ENCODE results near the gene CAPN8. TPM values are rescaled to one million over a fixed set of nuclear protein-coding genes. Genes with fewer than 3 reads are reported as not detected.

The CAPN8 gene
- total RNA-seq, 1 donor, result not detected

DNA sequence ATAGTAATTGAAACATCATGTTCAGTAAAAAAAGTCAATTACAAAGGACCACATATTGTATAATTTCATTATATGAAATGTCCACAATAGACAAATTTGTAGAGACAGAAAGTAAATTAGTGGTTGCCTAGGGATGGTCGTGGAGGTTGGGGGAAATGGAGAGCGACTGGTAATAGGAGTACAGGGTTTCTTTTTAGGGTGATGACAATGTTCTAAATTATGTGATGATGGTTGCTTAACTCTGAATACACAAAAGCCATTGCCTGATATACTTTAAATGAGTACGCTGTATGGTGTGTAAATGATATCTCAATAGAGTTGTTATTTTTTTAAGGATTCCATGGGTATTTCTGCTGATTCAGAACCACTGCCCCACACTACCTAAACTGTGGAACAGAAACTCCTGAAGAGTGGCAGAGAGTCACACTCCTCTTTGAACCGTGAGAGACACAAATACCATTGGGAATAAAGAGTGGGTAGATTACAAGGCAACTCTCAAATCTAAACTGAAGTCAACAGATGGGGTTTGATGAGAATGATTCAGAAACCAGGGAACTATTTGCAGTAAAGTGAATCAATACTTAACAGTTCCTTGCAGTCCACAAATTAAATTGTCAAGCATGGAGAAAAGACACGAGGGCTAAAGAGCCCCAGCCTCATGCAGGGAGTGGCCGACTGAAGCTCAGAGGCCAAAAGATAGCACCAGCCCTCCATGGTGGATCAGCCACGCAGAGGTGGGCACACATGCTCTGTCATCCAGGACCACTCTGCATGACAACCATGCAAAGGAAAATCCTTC is 118.0 kb downstream of the CAPN8 start:
- H3K4me3 ChIP-seq (ENCODE audit: low read depth, low read length), result no peak overlapping the region
- DNase-seq (ENCODE audit: low read depth), result no peak
- no peak for TF ChIP-seq CTCF (IDR thresholded peaks at IDR 0.05; ENCODE audit: insufficient read depth, low read length)

DNA sequence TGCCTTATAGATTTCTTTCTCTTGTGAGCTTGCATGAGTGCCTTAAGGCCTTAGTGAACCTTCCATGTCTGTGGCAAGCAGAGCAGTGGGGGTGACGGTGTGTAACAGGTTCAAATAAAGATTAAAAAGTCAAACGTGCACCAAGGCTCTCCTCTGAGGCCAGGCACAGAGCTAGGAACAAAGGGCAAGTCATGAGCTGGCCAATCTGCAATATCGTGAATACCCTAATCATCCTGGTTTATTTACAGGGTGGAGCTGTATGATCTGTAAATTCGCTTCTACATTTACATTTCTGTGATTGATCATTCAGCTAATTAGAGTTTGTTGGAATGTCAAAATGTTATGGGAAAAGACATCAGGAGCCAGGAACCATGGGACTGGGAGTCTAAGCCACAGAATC is 120.2 kb downstream of the CAPN8 start:
- no peak for TF ChIP-seq CTCF (IDR thresholded peaks at IDR 0.05; ENCODE audit: insufficient read depth, low read length)
- no peak for DNase-seq (ENCODE audit: low read depth)
- no peak overlapping the region for H3K4me3 ChIP-seq (ENCODE audit: low read depth, low read length)

GRCh38 chr1:223543560-223543959 is 121.9 kb downstream of the CAPN8 start:
- H3K4me3 ChIP-seq (ENCODE audit: low read depth, low read length), result no peak overlapping the region
- TF ChIP-seq CTCF (IDR thresholded peaks at IDR 0.05; ENCODE audit: insufficient read depth, low read length), result no peak
- DNase-seq (ENCODE audit: low read depth), result no peak

DNA sequence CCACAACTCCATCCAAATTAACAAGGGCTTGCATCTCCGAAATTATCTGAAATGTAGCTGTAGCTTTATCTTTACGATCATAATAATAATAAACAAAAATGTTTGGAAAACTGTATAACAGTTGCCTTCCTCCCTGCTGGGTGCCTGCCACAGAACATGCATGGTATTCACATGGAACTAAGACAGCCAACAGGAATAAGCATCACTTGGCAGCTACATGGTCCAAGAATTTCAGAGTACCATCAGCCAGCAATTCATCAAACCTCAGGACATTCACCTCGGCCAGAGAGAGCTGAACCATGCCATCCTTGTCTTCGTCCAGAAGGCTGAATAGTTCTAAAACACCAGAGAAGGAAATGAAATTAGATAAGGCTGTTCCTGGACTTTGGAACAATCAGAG is 122.7 kb downstream of the CAPN8 start:
- no peak overlapping the region for H3K4me3 ChIP-seq (ENCODE audit: low read depth, low read length)
- DNase-seq (ENCODE audit: low read depth), result no peak
- no peak for TF ChIP-seq CTCF (IDR thresholded peaks at IDR 0.05; ENCODE audit: insufficient read depth, low read length)

GRCh38 chr1:223540485-223541106 is 124.9 kb downstream of the CAPN8 start:
- no peak for TF ChIP-seq CTCF (IDR thresholded peaks at IDR 0.05; ENCODE audit: insufficient read depth, low read length)
- DNase-seq (ENCODE audit: low read depth), result no peak
- H3K4me3 ChIP-seq (ENCODE audit: low read depth, low read length), result no peak overlapping the region

DNA sequence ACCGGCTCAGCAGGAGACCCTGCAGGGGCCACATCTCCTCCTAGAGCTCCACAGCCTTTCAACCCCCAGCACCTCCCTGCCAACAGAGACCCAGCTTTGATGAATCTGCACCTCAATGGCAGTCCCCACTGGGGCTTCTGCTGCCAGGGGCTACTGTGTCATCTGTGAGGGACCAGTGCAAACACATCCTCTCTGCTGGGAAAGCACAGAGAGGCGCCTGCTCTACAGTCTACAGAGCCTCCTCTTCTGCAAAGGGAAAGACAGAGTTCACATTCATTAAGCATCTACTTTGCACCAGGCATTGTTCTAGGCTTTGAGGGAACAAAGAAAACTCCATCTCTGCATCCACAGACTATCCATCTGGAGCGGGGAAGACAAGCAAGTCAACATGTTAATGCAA is 125.8 kb downstream of the CAPN8 start:
- DNase-seq (ENCODE audit: low read depth), result no peak
- TF ChIP-seq CTCF (IDR thresholded peaks at IDR 0.05; ENCODE audit: insufficient read depth, low read length), result no peak
- no peak overlapping the region for H3K4me3 ChIP-seq (ENCODE audit: low read depth, low read length)
